Stomach (tissue), 9 donors: ENCODE measurements around the gene CNTNAP5. TPM values are rescaled to one million over a fixed set of nuclear protein-coding genes. Genes with fewer than 3 reads are reported as not detected.

Experiments used
- DNase-seq, 2 donors: peaks; one replicate each; pipeline versions ENCODE4 v3.0.0 to v3.0.0-alpha.2; 2013 to 2019
- H3K27ac ChIP-seq, 5 donors: fragments of 200-600 bp in 4 of 5; sonication (generic) in 4 of 5; one replicate each; pipeline ENCODE4 v1.5.1; 2013 to 2019; ENCODE audit warnings: mild to moderate bottlenecking in 1 of 5, moderate library complexity in 1 of 5
- H3K27me3 ChIP-seq, 3 donors: fragments of 200-600 bp; sonication (generic); one replicate each; pipeline ENCODE4 v1.5.1; 2017 to 2019; ENCODE audit warnings: mixed run types in 1 of 3
- H3K36me3 ChIP-seq, 4 donors: fragments of 200-600 bp; sonication (generic); 1 replicate in 3 of 4; 2 replicates in 1 of 4; pipeline ENCODE4 v1.5.1; 2016 to 2019
- H3K4me1 ChIP-seq, 4 donors: fragments of 200-600 bp; sonication (generic); one replicate each; pipeline ENCODE4 v1.5.1; 2016 to 2019
- H3K4me3 ChIP-seq, 4 donors: fragments of 200-600 bp; sonication (generic) in 3 of 4; one replicate each; pipeline ENCODE4 v1.5.1; 2016 to 2019; ENCODE audit warnings: mild to moderate bottlenecking in 1 of 4
- H3K9me3 ChIP-seq, 4 donors: fragments of 200-600 bp; sonication (generic); one replicate each; pipeline ENCODE4 v1.5.1; 2016 to 2019
- EP300 ChIP-seq: sonication (generic); formaldehyde crosslinking; IDR thresholded peaks from one replicate; pipeline ENCODE4 v1.6.1; 2017; ENCODE audit warnings: antibody characterized with exemption
- POLR2A ChIP-seq, 4 donors: fragments of 450-650 bp; IDR thresholded peaks; one replicate each; pipeline ENCODE4 v1.6.1; 2016; ENCODE audit warnings: antibody characterized with exemption in 4 of 4, control low read depth in 2 of 4, mild to moderate bottlenecking in 1 of 4, moderate library complexity in 1 of 4
- POLR2AphosphoS5 ChIP-seq, 3 donors: sonication (generic); formaldehyde crosslinking; IDR thresholded peaks; one replicate each; pipeline ENCODE4 v1.6.1; 2016; ENCODE audit warnings: antibody characterized with exemption in 3 of 3
- WGBS, 5 donors: extraction: QIAGEN DNeasy Blood & Tissue Kit in 3 of 5; methylation state at CpG; one replicate each; pipeline versions ENCODE4 v1.1.5 to v1.1.7; 2013 to 2018; 5-methylcytosine and 5-hydroxymethylcytosine counted together
- intact Hi-C: fragments of 100-400 bp; cut with DNase I; formaldehyde crosslinking; loops from one replicate; pipeline ENCODE4 v1.15.1; 2023; ENCODE audit warnings: low total_unique reads
- polyA plus RNA-seq, 3 donors: library from polyadenylated mRNA; stranded (reverse); fragments of 200-250 nt; gene quantifications; one replicate each; pipeline ENCODE4 v1.2.3, GENCODE V29; 2013
- total RNA-seq, 5 donors: library from RNA; depleted of rRNA; stranded (reverse); fragments of >200 nt; gene quantifications; one replicate each; pipeline versions ENCODE4 v1.1.0 to v1.2.3, GENCODE V29; 2014 to 2016
- TF ChIP-seq, protein P1 (sequence below), 7 experiments: fragments of 450-650 bp in 4 of 7; fragments of 200-600 bp in 3 of 7; sonication (generic) in 3 of 7; IDR thresholded peaks; one replicate each; pipeline ENCODE4 v1.5.1; 2016 to 2019; ENCODE audit warnings: antibody characterized with exemption in 7 of 7, control low read depth in 2 of 7, mild to moderate bottlenecking in 1 of 7
- donor health status: healthy with polysubstance abuse.
- donor health status: Bipolar disorder and iron deficiency.
- donor health status: healthy.

CNTNAP5 gene
- total and polyA plus RNA-seq, 8 donors: 1.3 TPM; not detected in 7

GRCh38 chr2:124692707-124693106 lies 667.6 kb downstream of the CNTNAP5 start:
- WGBS, 5 donors: 76 to 94% (median 89%) methylated on average over 1 of the region's 1 CpG
- Histone ChIP-seq H3K4me1 (no peaks in the 10 kb centered on the region), H3K27me3 (no peaks in the 10 kb centered on the region), H3K36me3 (no peaks in the 10 kb centered on the region), H3K9me3 (peaks cover 3 to 40% (median 21%) of the 10 kb centered on the region in 4 donors), H3K4me3 (no peak overlapping the region), H3K27ac (no peak overlapping the region)
- DNase-seq: no peak
- intact Hi-C loops: no loop called here
- TF ChIP-seq, protein P1, sequence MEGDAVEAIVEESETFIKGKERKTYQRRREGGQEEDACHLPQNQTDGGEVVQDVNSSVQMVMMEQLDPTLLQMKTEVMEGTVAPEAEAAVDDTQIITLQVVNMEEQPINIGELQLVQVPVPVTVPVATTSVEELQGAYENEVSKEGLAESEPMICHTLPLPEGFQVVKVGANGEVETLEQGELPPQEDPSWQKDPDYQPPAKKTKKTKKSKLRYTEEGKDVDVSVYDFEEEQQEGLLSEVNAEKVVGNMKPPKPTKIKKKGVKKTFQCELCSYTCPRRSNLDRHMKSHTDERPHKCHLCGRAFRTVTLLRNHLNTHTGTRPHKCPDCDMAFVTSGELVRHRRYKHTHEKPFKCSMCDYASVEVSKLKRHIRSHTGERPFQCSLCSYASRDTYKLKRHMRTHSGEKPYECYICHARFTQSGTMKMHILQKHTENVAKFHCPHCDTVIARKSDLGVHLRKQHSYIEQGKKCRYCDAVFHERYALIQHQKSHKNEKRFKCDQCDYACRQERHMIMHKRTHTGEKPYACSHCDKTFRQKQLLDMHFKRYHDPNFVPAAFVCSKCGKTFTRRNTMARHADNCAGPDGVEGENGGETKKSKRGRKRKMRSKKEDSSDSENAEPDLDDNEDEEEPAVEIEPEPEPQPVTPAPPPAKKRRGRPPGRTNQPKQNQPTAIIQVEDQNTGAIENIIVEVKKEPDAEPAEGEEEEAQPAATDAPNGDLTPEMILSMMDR (IDR thresholded peaks at IDR 0.05): no peak
- TF ChIP-seq POLR2A (IDR thresholded peaks at IDR 0.05) (no peak), EP300 (no peak), POLR2AphosphoS5 (IDR thresholded peaks at IDR 0.05) (no peak)

GRCh38 chr2:124693156-124693555 lies 668.1 kb downstream of the CNTNAP5 start:
- DNase-seq: no peak
- 23 to 68% (median 51%) methylated on average over 1 of the region's 1 CpG for WGBS, 5 donors

DNA sequence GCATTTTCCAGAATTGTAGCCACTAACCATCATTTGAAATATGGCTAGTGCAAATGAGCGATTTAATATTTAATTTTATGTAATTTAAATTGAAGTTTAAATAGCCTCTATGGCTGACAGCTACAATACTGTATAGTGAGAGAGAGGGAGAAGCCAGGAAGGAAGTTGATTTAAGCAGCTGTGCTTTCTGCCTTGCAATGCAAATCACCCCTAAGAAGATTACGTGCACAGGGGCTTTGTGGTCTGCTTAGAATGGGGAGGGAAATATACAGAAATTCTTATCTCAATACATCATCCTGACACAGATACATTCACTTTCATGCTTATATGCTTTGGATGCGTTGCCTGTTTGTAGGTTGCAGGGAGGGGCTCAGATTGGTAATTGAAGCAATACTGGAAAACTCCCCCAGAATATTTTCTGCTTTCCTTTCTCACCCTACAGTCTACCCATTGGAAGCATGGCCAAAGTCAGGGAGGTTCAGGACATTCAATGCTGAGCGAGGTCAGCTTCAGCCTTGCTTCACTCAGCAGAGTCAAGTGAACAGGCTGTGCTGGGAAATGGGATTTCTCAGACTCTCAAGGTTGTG lies 674.0 kb downstream of the CNTNAP5 start:
- Histone ChIP-seq H3K36me3 (no peaks in the 10 kb centered on the region), H3K27me3 (no peaks in the 10 kb centered on the region), H3K9me3 (no peaks in the 10 kb centered on the region), H3K27ac (no peak overlapping the region), H3K4me1 (no peaks in the 10 kb centered on the region), H3K4me3 (no peak overlapping the region)
- intact Hi-C loops: no loop called here
- TF ChIP-seq POLR2AphosphoS5 (IDR thresholded peaks at IDR 0.05) (no peak), POLR2A (IDR thresholded peaks at IDR 0.05) (no peak), EP300 (no peak)
- TF ChIP-seq, protein P1 (IDR thresholded peaks at IDR 0.05): no peak
- WGBS, 5 donors: 64 to 82% (median 77%) methylated on average over 3 to 4 of the region's 4 CpGs
- DNase-seq: no peak

More at GRCh38 chr2:124693156-124693555, 668.1 kb downstream of the CNTNAP5 start:
- intact Hi-C loops: no loop called here
- Histone ChIP-seq H3K9me3 (peaks cover 0 to 36% (median 21%) of the 10 kb centered on the region in 4 donors), H3K4me3 (no peak overlapping the region), H3K27me3 (no peaks in the 10 kb centered on the region), H3K36me3 (no peaks in the 10 kb centered on the region), H3K4me1 (no peaks in the 10 kb centered on the region), H3K27ac (no peak overlapping the region)
- TF ChIP-seq, protein P1 (IDR thresholded peaks at IDR 0.05): no peak
- TF ChIP-seq POLR2AphosphoS5 (IDR thresholded peaks at IDR 0.05) (no peak), POLR2A (IDR thresholded peaks at IDR 0.05) (no peak), EP300 (no peak)

GRCh38 chr2:124702777-124703176 lies 677.7 kb downstream of the CNTNAP5 start:
- intact Hi-C loops: no loop called here
- Histone ChIP-seq H3K36me3 (no peaks in the 10 kb centered on the region), H3K4me3 (no peak overlapping the region), H3K9me3 (no peaks in the 10 kb centered on the region), H3K27me3 (no peaks in the 10 kb centered on the region), H3K4me1 (no peaks in the 10 kb centered on the region), H3K27ac (no peak overlapping the region)
- TF ChIP-seq POLR2AphosphoS5 (IDR thresholded peaks at IDR 0.05): no peak
- TF ChIP-seq POLR2A (IDR thresholded peaks at IDR 0.05): no peak
- no peak for TF ChIP-seq EP300
- TF ChIP-seq, protein P1 (IDR thresholded peaks at IDR 0.05): no peak
- no peak for DNase-seq
